Suprapubic skin (tissue), 4 donors: ENCODE results near the gene IFIT3. TPM values are rescaled to one million over a fixed set of nuclear protein-coding genes. Genes with fewer than 3 reads are reported as not detected.
"Not testable (repeated sequence)": the region's sequence is repeated elsewhere in the genome, so short reads cannot be mapped to it uniquely, and the experiment has no call there.

Experiments
- DNase-seq, 2 donors: peaks; one replicate each; pipeline ENCODE4 v3.0.0-alpha.2; 2019; ENCODE audit warnings: low spot score in 2 of 2
- H3K27ac ChIP-seq: fragments of 200-600 bp; sonication (generic); one replicate; pipeline ENCODE4 v1.5.1; 2019
- H3K27me3 ChIP-seq: fragments of 200-600 bp; sonication (generic); one replicate; pipeline ENCODE4 v1.5.1; 2019
- H3K36me3 ChIP-seq: fragments of 200-600 bp; sonication (generic); one replicate; pipeline ENCODE4 v1.5.1; 2019
- H3K4me1 ChIP-seq: fragments of 200-600 bp; sonication (generic); one replicate; pipeline ENCODE4 v1.5.1; 2019
- H3K4me3 ChIP-seq: fragments of 200-600 bp; sonication (generic); one replicate; pipeline ENCODE4 v1.5.1; 2019; ENCODE audit warnings: mild to moderate bottlenecking
- H3K9me3 ChIP-seq: fragments of 200-600 bp; sonication (generic); one replicate; pipeline ENCODE4 v1.5.1; 2019
- CTCF ChIP-seq, 2 donors: fragments of 200-600 bp in 1 of 2; fragments of 450-650 bp in 1 of 2; sonication (generic) in 1 of 2; IDR thresholded peaks; one replicate each; pipeline ENCODE4 v1.5.1; 2016 to 2019; ENCODE audit warnings: antibody characterized with exemption in 2 of 2, mild to moderate bottlenecking in 1 of 2, moderate library complexity in 1 of 2
- EP300 ChIP-seq: sonication (generic); formaldehyde crosslinking; IDR thresholded peaks from one replicate; pipeline ENCODE4 v1.6.1; 2017; ENCODE audit warnings: antibody characterized with exemption
- POLR2A ChIP-seq, 2 donors: fragments of 450-650 bp; IDR thresholded peaks; one replicate each; pipeline ENCODE4 v1.6.1; 2017; ENCODE audit warnings: antibody characterized with exemption in 2 of 2, mild to moderate bottlenecking in 2 of 2, moderate library complexity in 2 of 2
- POLR2AphosphoS5 ChIP-seq, 3 donors: sonication (generic); formaldehyde crosslinking; IDR thresholded peaks; one replicate each; pipeline ENCODE4 v1.6.1; 2017; ENCODE audit warnings: antibody characterized with exemption in 3 of 3
- WGBS: methylation state at CpG from one replicate; pipeline ENCODE4 v1.1.5; 2018; 5-methylcytosine and 5-hydroxymethylcytosine counted together
- total RNA-seq, 4 donors: library from RNA; depleted of rRNA; stranded (reverse); fragments of >200 nt; gene quantifications; one replicate each; pipeline ENCODE4 v1.1.0, GENCODE V29; 2016

IFIT3 gene
- total RNA-seq, 4 donors from 2014 or later: 1.5 to 4.9 (median 2.1) TPM

GRCh38 chr10:89347701-89348457 is 20.1 kb downstream of the IFIT3 start:
- H3K9me3 ChIP-seq: no peaks in the 10 kb centered on the region
- no peaks in the 10 kb centered on the region for H3K27me3 ChIP-seq
- peaks cover 37% of the 10 kb centered on the region for H3K4me1 ChIP-seq
- no peak overlapping the region for H3K4me3 ChIP-seq
- no peak for DNase-seq
- H3K27ac ChIP-seq: peak overlapping the region; percentile 24
- 65% methylated on average over 7 of the region's 7 CpGs for WGBS
- H3K36me3 ChIP-seq: no peaks in the 10 kb centered on the region
- TF ChIP-seq EP300: no peak
- TF ChIP-seq POLR2AphosphoS5 (IDR thresholded peaks at IDR 0.05): no peak

GRCh38 chr10:89348481-89348880 is 20.7 kb downstream of the IFIT3 start:
- TF ChIP-seq POLR2AphosphoS5 (IDR thresholded peaks at IDR 0.05): no peak
- no peak for TF ChIP-seq EP300
- TF ChIP-seq POLR2A (IDR thresholded peaks at IDR 0.05): no peak
- no peak for TF ChIP-seq CTCF (IDR thresholded peaks at IDR 0.05)
- no peak for DNase-seq
- Histone ChIP-seq H3K9me3 (no peaks in the 10 kb centered on the region), H3K27ac (no peak overlapping the region), H3K4me1 (peaks cover 37% of the 10 kb centered on the region), H3K27me3 (no peaks in the 10 kb centered on the region), H3K36me3 (no peaks in the 10 kb centered on the region), H3K4me3 (no peak overlapping the region)
- WGBS: 78% methylated on average over 5 of the region's 5 CpGs

GRCh38 chr10:89348975-89349374 is 21.2 kb downstream of the IFIT3 start:
- Histone ChIP-seq H3K9me3 (no peaks in the 10 kb centered on the region), H3K27ac (no peak overlapping the region), H3K36me3 (no peaks in the 10 kb centered on the region), H3K4me1 (peaks cover 37% of the 10 kb centered on the region), H3K4me3 (no peak overlapping the region), H3K27me3 (no peaks in the 10 kb centered on the region)
- TF ChIP-seq POLR2AphosphoS5 (IDR thresholded peaks at IDR 0.05) (no peak), EP300 (no peak), POLR2A (IDR thresholded peaks at IDR 0.05) (no peak)
- DNase-seq: no peak
- WGBS: 81% methylated on average over 2 of the region's 2 CpGs

GRCh38 chr10:89350631-89351315 is 23.0 kb downstream of the IFIT3 start:
- not testable (repeated sequence) for H3K36me3 ChIP-seq, H3K9me3 ChIP-seq, H3K4me3 ChIP-seq, DNase-seq, H3K27me3 ChIP-seq
- Histone ChIP-seq H3K4me1 (peaks cover 37% of the 10 kb centered on the region), H3K27ac (peak overlapping the region; percentile 79)
- WGBS: 27% methylated on average over 7 of the region's 7 CpGs

- no peak for TF ChIP-seq CTCF (IDR thresholded peaks at IDR 0.05)
- TF ChIP-seq EP300: no peak
- TF ChIP-seq POLR2AphosphoS5 (IDR thresholded peaks at IDR 0.05): no peak
- no peak for TF ChIP-seq POLR2A (IDR thresholded peaks at IDR 0.05)
- Histone ChIP-seq H3K27me3 (no peaks in the 10 kb centered on the region), H3K4me3 (no peak overlapping the region), H3K27ac (peak overlapping the region; percentile 79), H3K9me3 (no peaks in the 10 kb centered on the region), H3K4me1 (peaks cover 34% of the 10 kb centered on the region), H3K36me3 (no peaks in the 10 kb centered on the region)
- WGBS: 12% methylated on average over 1 of the region's 1 CpG
- no peak for DNase-seq
Measured at GRCh38 chr10:89351412-89351779, 23.6 kb downstream of the IFIT3 start.

- Histone ChIP-seq H3K36me3 (no peaks in the 10 kb centered on the region), H3K4me3 (no peak overlapping the region), H3K4me1 (peaks cover 29% of the 10 kb centered on the region), H3K9me3 (no peaks in the 10 kb centered on the region), H3K27me3 (no peaks in the 10 kb centered on the region), H3K27ac (peak overlapping the region; percentile 79)
- WGBS: 35% methylated on average over 12 of the region's 12 CpGs
- TF ChIP-seq POLR2A (IDR thresholded peaks at IDR 0.05) (no peak), CTCF (IDR thresholded peaks at IDR 0.05) (no peak), POLR2AphosphoS5 (IDR thresholded peaks at IDR 0.05) (no peak), EP300 (no peak)
- DNase-seq: no peak
Measured at GRCh38 chr10:89351780-89352597, 24.2 kb downstream of the IFIT3 start.
